ENCODE data around the gene PARP16.

DNA sequence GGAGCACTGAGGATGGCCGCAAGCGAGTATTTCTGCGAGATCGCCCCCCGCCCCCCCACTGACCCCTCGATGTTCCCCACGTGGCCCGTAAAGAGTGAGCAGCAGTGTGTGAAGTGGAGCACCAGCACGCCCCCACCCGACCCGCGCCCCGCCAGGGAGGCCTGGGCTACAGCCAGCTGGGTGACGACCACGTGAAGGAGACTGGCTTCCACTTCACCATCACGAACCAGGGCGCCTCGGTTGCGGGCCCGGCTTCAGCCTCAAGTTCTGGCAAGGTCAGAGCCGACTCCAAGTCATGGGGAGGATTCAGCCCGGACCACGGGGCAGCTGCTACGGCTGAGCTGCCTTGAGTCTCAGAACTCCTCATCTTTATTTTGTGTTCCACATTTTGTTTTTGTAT lies 15.4 kb upstream of the PARP16 start:
- TF ChIP-seq CTCF (conservative IDR thresholded peaks at IDR 0.05; ENCODE audit: low read length) (no peak), EZH2phosphoT487 (IDR thresholded peaks at IDR 0.05; ENCODE audit: borderline replicate concordance) (no peak)

All from Loucy (cell line).